Progenitor cell of endocrine pancreas (in vitro differentiated cells): Measurements from ENCODE around the gene SAMD11. TPM values are rescaled to one million over a fixed set of nuclear protein-coding genes. Genes with fewer than 3 reads are reported as not detected.

Experiments used
- DNase-seq: peaks from one replicate; pipeline ENCODE4 v3.0.0; 2021; ENCODE audit warnings: low spot score; ENCODE audit not compliant: unreplicated experiment
- H3K27ac Mint-ChIP-seq: 2 replicates; pipeline ENCODE4 v1.8.0; 2021; ENCODE audit warnings: mild to moderate bottlenecking, moderate library complexity, mixed read lengths
- H3K27me3 Mint-ChIP-seq: 2 replicates; pipeline ENCODE4 v1.8.0; 2021; ENCODE audit warnings: mixed read lengths
- H3K36me3 Mint-ChIP-seq: 2 replicates; pipeline ENCODE4 v1.8.0; 2022; ENCODE audit warnings: mixed read lengths; ENCODE audit not compliant: insufficient read depth
- H3K4me1 Mint-ChIP-seq: 2 replicates; pipeline ENCODE4 v1.8.0; 2021; ENCODE audit warnings: low read depth, mixed read lengths
- H3K4me3 Mint-ChIP-seq: 2 replicates; pipeline ENCODE4 v1.8.0; 2021; ENCODE audit warnings: low read depth, mild to moderate bottlenecking, moderate library complexity, mixed read lengths
- H3K9me3 Mint-ChIP-seq: 2 replicates; pipeline ENCODE4 v1.8.0; 2021; ENCODE audit warnings: low read depth, mixed read lengths
- CTCF ChIP-seq: fragments of 200-600 bp; sonication (generic); IDR thresholded peaks from one replicate; pipeline ENCODE4 v1.5.0; 2021; ENCODE audit warnings: antibody characterized with exemption, mild to moderate bottlenecking; ENCODE audit not compliant: unreplicated experiment
- total RNA-seq: library from RNA; stranded (reverse); gene quantifications from 2 replicates; pipeline ENCODE4 v1.2.1, GENCODE V29; 2021

Gene SAMD11
- total RNA-seq, 1 donor from 2014 or later: 42.9 TPM

DNA sequence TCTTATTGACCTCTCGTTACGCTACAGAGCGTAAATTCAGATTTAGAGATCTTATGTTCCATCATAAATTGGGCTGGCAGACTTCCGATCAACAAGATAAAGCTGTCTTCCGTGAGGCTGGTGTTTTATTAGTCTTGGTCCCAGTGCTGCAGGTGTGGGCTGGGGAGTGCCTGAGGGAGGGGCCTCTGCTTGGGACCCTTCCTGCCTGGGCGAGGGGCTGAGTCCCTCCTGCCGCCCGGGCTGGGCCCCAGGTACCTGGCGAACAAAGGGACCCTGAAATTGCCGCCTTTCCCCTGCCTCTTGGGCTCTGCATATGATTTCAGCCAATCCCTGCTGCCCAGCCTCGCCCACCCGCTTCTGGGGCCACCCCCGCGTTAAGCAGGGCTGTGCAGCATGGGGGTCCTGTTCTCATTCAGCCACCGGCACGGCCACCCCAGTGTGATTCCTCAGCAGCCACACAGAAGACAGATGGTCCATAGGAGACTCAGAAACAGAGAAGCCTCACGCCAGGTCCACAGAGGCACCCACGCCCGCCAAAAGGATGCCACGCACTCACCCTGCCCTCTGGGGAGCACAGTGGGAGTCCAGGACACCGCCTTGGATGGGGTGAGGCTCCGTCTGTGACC is 6.1 kb upstream of the SAMD11 start:
- H3K27me3 Mint-ChIP-seq: peaks cover 57% of the 10 kb centered on the region
- H3K4me1 Mint-ChIP-seq: peaks cover 27% of the 10 kb centered on the region
- no peak overlapping the region for H3K27ac Mint-ChIP-seq
- no peak overlapping the region for H3K4me3 Mint-ChIP-seq
- H3K9me3 Mint-ChIP-seq: no peaks in the 10 kb centered on the region
- no peak for DNase-seq
- H3K36me3 Mint-ChIP-seq: peaks cover 3% of the 10 kb centered on the region
- no peak for TF ChIP-seq CTCF

DNA sequence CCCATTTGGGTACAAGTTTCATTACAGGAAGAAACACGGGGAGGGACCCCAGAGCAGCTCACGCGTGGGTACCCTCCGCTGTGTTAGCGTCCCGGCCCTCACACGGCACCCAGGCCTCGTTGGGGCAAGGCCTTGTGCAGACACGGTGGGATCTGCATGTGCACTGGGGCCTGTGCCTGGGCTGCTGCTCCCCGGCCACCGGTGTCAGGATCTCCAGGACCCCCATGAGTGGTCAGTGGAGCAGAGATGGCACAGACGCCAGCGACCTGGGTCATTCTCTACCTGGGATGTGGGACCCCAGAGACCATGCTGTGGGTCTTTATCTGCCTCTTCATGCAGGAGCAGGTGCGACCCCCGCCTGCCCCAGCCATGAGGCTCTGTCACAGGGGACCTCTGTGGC is 5.4 kb upstream of the SAMD11 start:
- Mint-ChIP-seq H3K27me3 (peaks cover 58% of the 10 kb centered on the region), H3K27ac (no peak overlapping the region), H3K9me3 (no peaks in the 10 kb centered on the region), H3K4me3 (no peak overlapping the region), H3K36me3 (peaks cover 3% of the 10 kb centered on the region), H3K4me1 (peaks cover 27% of the 10 kb centered on the region)
- no peak for DNase-seq
- TF ChIP-seq CTCF: no peak

DNA sequence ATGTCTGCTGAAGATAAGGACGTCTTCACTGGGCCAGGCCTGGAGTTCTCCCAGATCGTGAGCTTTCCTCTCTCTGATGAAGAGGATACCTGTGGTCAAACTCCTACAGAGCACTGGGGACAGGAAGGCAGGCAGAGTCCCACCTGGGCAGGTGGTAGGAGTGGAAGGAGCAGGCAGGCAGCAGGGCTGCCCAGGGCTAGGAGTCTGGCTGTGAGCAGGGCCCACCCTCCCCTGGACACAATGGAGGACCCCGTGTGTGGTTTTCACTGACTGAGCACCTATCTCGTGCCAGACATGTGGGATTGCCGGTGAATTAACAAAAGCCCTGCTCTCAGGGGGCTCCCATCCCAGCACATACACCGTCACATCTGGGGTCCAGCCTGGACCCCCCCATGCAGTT is 4.9 kb upstream of the SAMD11 start:
- H3K9me3 Mint-ChIP-seq: no peaks in the 10 kb centered on the region
- no peak for DNase-seq
- no peak overlapping the region for H3K27ac Mint-ChIP-seq
- no peak overlapping the region for H3K4me3 Mint-ChIP-seq
- peaks cover 3% of the 10 kb centered on the region for H3K36me3 Mint-ChIP-seq
- TF ChIP-seq CTCF: no peak
- peaks cover 28% of the 10 kb centered on the region for H3K4me1 Mint-ChIP-seq
- peaks cover 58% of the 10 kb centered on the region for H3K27me3 Mint-ChIP-seq

DNA sequence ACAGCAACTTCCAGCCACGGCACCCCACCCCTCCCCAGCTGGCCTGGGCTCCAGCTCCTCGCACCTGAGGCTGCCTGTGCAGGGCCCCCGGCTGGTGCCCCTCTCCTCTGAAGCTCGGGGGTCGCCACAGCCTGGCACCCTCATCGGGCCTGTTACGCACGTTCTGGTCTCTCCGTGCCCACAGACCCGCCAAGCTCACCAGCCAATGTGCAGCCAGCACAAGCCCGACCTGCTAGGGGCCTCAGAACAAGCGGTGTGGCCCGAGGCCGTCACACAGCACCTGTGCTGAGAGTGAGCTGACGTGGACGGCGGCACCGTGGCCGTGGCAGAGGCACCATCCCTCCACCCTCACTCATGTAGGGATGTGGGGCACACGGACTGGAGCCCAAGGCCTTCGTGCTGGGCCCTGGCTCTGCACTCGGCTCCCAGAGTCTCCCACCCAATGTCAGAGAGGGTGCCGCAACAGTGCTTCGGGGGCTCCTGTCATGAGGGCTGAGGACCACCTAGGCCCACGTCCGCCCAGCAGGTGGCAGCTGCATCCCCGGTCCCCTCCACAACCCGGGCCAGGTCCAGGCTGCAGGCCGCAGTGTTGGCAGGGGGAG is 4.4 kb upstream of the SAMD11 start:
- no peak for DNase-seq
- no peak overlapping the region for H3K27ac Mint-ChIP-seq
- H3K4me1 Mint-ChIP-seq: peaks cover 28% of the 10 kb centered on the region
- TF ChIP-seq CTCF: peak; percentile 14
- peaks cover 3% of the 10 kb centered on the region for H3K36me3 Mint-ChIP-seq
- peaks cover 53% of the 10 kb centered on the region for H3K27me3 Mint-ChIP-seq
- H3K9me3 Mint-ChIP-seq: no peaks in the 10 kb centered on the region
- no peak overlapping the region for H3K4me3 Mint-ChIP-seq

DNA sequence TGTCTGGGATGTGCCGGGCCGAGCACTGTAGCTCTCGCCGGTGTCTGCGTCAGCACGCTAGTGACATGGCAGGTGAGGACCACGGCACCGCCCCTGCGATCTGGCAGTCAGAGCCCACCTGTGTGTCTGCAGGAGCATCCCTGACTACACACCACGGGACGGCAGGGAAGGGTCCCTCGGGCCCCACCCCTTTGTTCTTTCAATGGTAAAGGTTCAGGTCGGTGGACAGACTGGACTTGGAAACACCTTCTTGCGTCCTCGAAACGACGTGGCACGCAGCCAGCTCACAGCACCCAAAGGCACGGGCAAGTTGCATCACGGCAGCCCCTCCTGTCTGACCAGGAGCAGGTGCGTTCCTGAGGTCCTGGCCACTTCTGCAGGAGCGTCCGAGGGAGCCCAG is 3.7 kb upstream of the SAMD11 start:
- TF ChIP-seq CTCF: no peak
- peaks cover 28% of the 10 kb centered on the region for H3K4me1 Mint-ChIP-seq
- no peaks in the 10 kb centered on the region for H3K9me3 Mint-ChIP-seq
- no peak overlapping the region for H3K4me3 Mint-ChIP-seq
- H3K27me3 Mint-ChIP-seq: peaks cover 47% of the 10 kb centered on the region
- H3K36me3 Mint-ChIP-seq: peaks cover 3% of the 10 kb centered on the region
- H3K27ac Mint-ChIP-seq: no peak overlapping the region
- no peak for DNase-seq
